Measurements from ENCODE around the gene FNDC10. TPM values are rescaled to one million over a fixed set of nuclear protein-coding genes. Genes with fewer than 3 reads are reported as not detected.

FNDC10 gene
- total RNA-seq, 1 experiment from 2014 or later: 15.2 TPM

GRCh38 chr1:1548591-1548990, 51.3 kb downstream of the FNDC10 start:
- Histone ChIP-seq H3K4me2 (ENCODE audit: insufficient read depth, insufficient read length, low read length) (no peak overlapping the region), H4K8ac (replicated peaks; ENCODE audit: insufficient read length, low read depth, low read length) (no peak overlapping the region), H4K20me1 (ENCODE audit: control insufficient read depth, insufficient read depth, insufficient read length) (no peaks in the 10 kb centered on the region), H2AK5ac (ENCODE audit: insufficient read length, low read length) (no peak overlapping the region), H2BK12ac (ENCODE audit: insufficient read length, low read depth, low read length) (no peak overlapping the region), H2BK15ac (ENCODE audit: low read depth, low read length) (no peak overlapping the region), H3K27me3 (ENCODE audit: insufficient read depth, low read length) (no peaks in the 10 kb centered on the region), H3K27ac (ENCODE audit: insufficient read length, low read depth, low read length) (no peak overlapping the region), H3K56ac (ENCODE audit: insufficient read length, low read depth, low read length) (no peak overlapping the region), H3K18ac (ENCODE audit: insufficient read length, low read depth, low read length) (no peak overlapping the region), H3K14ac (ENCODE audit: insufficient read depth, low read length) (no peak overlapping the region; the same call in 1 of the 2 replicates), H3K79me2 (ENCODE audit: insufficient read depth, low read length) (no peaks in the 10 kb centered on the region), H3K4me1 (ENCODE audit: insufficient read depth, low read length) (no peaks in the 10 kb centered on the region), H3T11ph (ENCODE audit: low read length) (no peak overlapping the region), H3K79me1 (ENCODE audit: insufficient read depth, low read depth, low read length, poor library complexity, severe bottlenecking) (no peaks in the 10 kb centered on the region), H4K91ac (ENCODE audit: insufficient read length, low read depth, low read length) (no peak overlapping the region), H2AFZ (ENCODE audit: low read length) (no peak overlapping the region), H3K23me2 (ENCODE audit: insufficient read length, low read depth, low read length, poor library complexity, severe bottlenecking) (no peaks in the 10 kb centered on the region), H3K23ac (ENCODE audit: insufficient read length, low read depth, low read length) (no peak overlapping the region), H2BK5ac (ENCODE audit: insufficient read length, low read length) (no peak overlapping the region), H2BK120ac (ENCODE audit: low read depth, low read length, poor library complexity, severe bottlenecking) (no peak overlapping the region), H3K4ac (ENCODE audit: low read depth, low read length) (no peak overlapping the region), H3K9ac (ENCODE audit: extremely low read depth, insufficient read length, low read length) (no peak overlapping the region), H4K5ac (ENCODE audit: insufficient read length, low read depth, low read length) (no peak overlapping the region), H3K9me3 (ENCODE audit: control insufficient read depth, low read depth, low read length) (no peaks in the 10 kb centered on the region), H2BK20ac (ENCODE audit: low read depth, low read length, poor library complexity, severe bottlenecking) (no peak overlapping the region)
- Mint-ChIP-seq H3K27ac (no peak overlapping the region; a peak in 1 of 7 replicates), H3K4me1 (no peaks in the 10 kb centered on the region), H3K27me3 (ENCODE audit: low read depth) (no peaks in the 10 kb centered on the region; the same call in 1 of the 2 replicates), H3K4me3 (no peak overlapping the region), H3K9me3 (no peaks in the 10 kb centered on the region), H3K36me3 (ENCODE audit: insufficient read depth in 1 of 3, low read depth in 3 of 3) (peaks cover 2 to 21% (median 14%) of the 10 kb centered on the region in 3 experiments; a peak in 5 of 7 replicates)
- no peak for TF ChIP-seq CTCF (conservative IDR thresholded peaks at IDR 0.05)
- no CpG with 5 or more reads among the region's 14 CpGs for WGBS (ENCODE audit: extremely low coverage, insufficient read length, low lambda C conversion rate)
- DNase-seq: no peak

Other genes starting within 250 kb of the FNDC10 start
- gene MXRA8, start 241.6 kb downstream of the FNDC10 start, total RNA-seq (2021): 8.1 and 9.6 TPM in 2 replicates
- gene AURKAIP1, start 224.9 kb downstream of the FNDC10 start, total RNA-seq (2021): 196 and 209 TPM in 2 replicates
- gene CCNL2, start 200.8 kb downstream of the FNDC10 start, total RNA-seq (2021): 160 and 173 TPM in 2 replicates
- gene MRPL20, start 192.8 kb downstream of the FNDC10 start, total RNA-seq (2021): 156 and 162 TPM in 2 replicates
- 3.1 and 3.2 TPM in 2 replicates for gene ANKRD65, start 178.9 kb downstream of the FNDC10 start, total RNA-seq (2021)
- 55.6 and 57.1 TPM in 2 replicates for gene VWA1, start 164.4 kb downstream of the FNDC10 start, total RNA-seq (2021)
- 7.5 and 7.7 TPM in 2 replicates for gene ATAD3C, start 150.4 kb downstream of the FNDC10 start, total RNA-seq (2021)
- gene ATAD3B, start 128.4 kb downstream of the FNDC10 start, total RNA-seq (2021): 76.8 and 78.6 TPM in 2 replicates
- gene ATAD3A, start 88.0 kb downstream of the FNDC10 start, total RNA-seq (2021): 55.8 and 59.4 TPM in 2 replicates
- gene TMEM240, start 59.5 kb downstream of the FNDC10 start, total RNA-seq (2021): 7.7 and 8.7 TPM in 2 replicates
- 179 and 186 TPM in 2 replicates for gene SSU72, start 25.3 kb downstream of the FNDC10 start, total RNA-seq (2021)
- 77.8 and 78.9 TPM in 2 replicates for gene MIB2, start 15.4 kb upstream of the FNDC10 start, total RNA-seq (2021)
- gene MMP23B, start 32.0 kb upstream of the FNDC10 start, total RNA-seq (2021): 12.5 and 13.7 TPM in 2 replicates
- 30.1 and 33.3 TPM in 2 replicates for gene CDK11B, start 58.9 kb upstream of the FNDC10 start, total RNA-seq (2021)
- gene SLC35E2B, start 92.7 kb upstream of the FNDC10 start, total RNA-seq (2021): 39.6 and 41.7 TPM in 2 replicates
- 49.5 and 50.1 TPM in 2 replicates for gene CDK11A, start 124.2 kb upstream of the FNDC10 start, total RNA-seq (2021)
- gene NADK, start 178.3 kb upstream of the FNDC10 start, total RNA-seq (2021): 104 and 105 TPM in 2 replicates